Ovary (tissue), 3 donors: Measurements from ENCODE around the gene UBXN6.

Experiments
- CTCF ChIP-seq, 3 donors: fragments of 450-650 bp in 2 of 3; fragments of 200-600 bp in 1 of 3; IDR thresholded peaks; one replicate each; pipeline versions ENCODE4 v1.5.1 to v1.8.0; 2016 to 2022; ENCODE audit warnings: antibody characterized with exemption in 3 of 3, mild to moderate bottlenecking in 1 of 3
- EP300 ChIP-seq: sonication (generic); formaldehyde crosslinking; IDR thresholded peaks from one replicate; pipeline ENCODE4 v1.6.1; 2017; ENCODE audit warnings: antibody characterized with exemption
- POLR2A ChIP-seq: fragments of 450-650 bp; IDR thresholded peaks from one replicate; pipeline ENCODE4 v1.6.1; 2017; ENCODE audit warnings: antibody characterized with exemption, mild to moderate bottlenecking, moderate library complexity
- donor health status: DM: no; HTN: no; CAD: no.

GRCh38 chr19:4506449-4507149 is 49.0 kb upstream of the UBXN6 start:
- TF ChIP-seq CTCF (IDR thresholded peaks at IDR 0.05) (no peak), POLR2A (no peak), EP300 (no peak)
